SK-N-SH treated with all-trans-retinoic acid at 6 μM for 48 hours (cell line): ENCODE results near the gene SEC23IP.

Experiments
- ARNTL ChIP-seq: fragments of 450-650 bp; formaldehyde crosslinking; IDR thresholded peaks from 2 replicates; pipeline ENCODE4 v1.5.0; 2020; ENCODE audit warnings: low read depth, mild to moderate bottlenecking, moderate library complexity, borderline replicate concordance
- BACH2 ChIP-seq: fragments of 250-450 bp; sonication (Bioruptor Pico); IDR thresholded peaks from 2 replicates; pipeline ENCODE4 v1.9.0; 2021; ENCODE audit warnings: mild to moderate bottlenecking, borderline replicate concordance
- CREB5 ChIP-seq: fragments of 250-450 bp; sonication (Bioruptor Pico); IDR thresholded peaks from 2 replicates; pipeline ENCODE4 v1.5.1; 2020; ENCODE audit warnings: low read depth, mild to moderate bottlenecking, moderate library complexity
- CSDC2 ChIP-seq: fragments of 250-450 bp; sonication (Bioruptor Pico); IDR thresholded peaks from 2 replicates; pipeline ENCODE4 v1.5.0; 2020; ENCODE audit warnings: mild to moderate bottlenecking, moderate library complexity
- ESRRG ChIP-seq: fragments of 250-450 bp; sonication (Bioruptor Pico); IDR thresholded peaks from 2 replicates; pipeline ENCODE4 v1.6.1; 2021; ENCODE audit warnings: mild to moderate bottlenecking
- POU6F1 ChIP-seq: fragments of 250-450 bp; sonication (Bioruptor Pico); IDR thresholded peaks from 2 replicates; pipeline ENCODE4 v1.8.0; 2021; ENCODE audit warnings: low read depth, mild to moderate bottlenecking, moderate library complexity, borderline replicate concordance
- TOX ChIP-seq: fragments of 250-450 bp; sonication (Bioruptor Pico); IDR thresholded peaks from 2 replicates; pipeline ENCODE4 v1.8.0; 2021; ENCODE audit warnings: mild to moderate bottlenecking, moderate library complexity, borderline replicate concordance
- TSHZ2 ChIP-seq: fragments of 250-450 bp; sonication (Bioruptor Pico); IDR thresholded peaks from 2 replicates; pipeline ENCODE4 v1.5.0; 2020; ENCODE audit warnings: mild to moderate bottlenecking, moderate library complexity
- ZFP3 ChIP-seq: fragments of 250-450 bp; sonication (Bioruptor Pico); IDR thresholded peaks from 2 replicates; pipeline ENCODE4 v1.5.0; 2020; ENCODE audit warnings: mild to moderate bottlenecking, moderate library complexity
- ZNF565 ChIP-seq: fragments of 450-650 bp; formaldehyde crosslinking; conservative IDR thresholded peaks from 2 replicates; pipeline ENCODE4 v1.5.0; 2020; ENCODE audit warnings: low read depth, mild to moderate bottlenecking, moderate library complexity
- ZNF70 ChIP-seq: fragments of 450-650 bp; formaldehyde crosslinking; IDR thresholded peaks from 2 replicates; pipeline ENCODE4 v1.5.0; 2020; ENCODE audit warnings: mild to moderate bottlenecking, moderate library complexity
- ZNF8 ChIP-seq: fragments of 450-650 bp; formaldehyde crosslinking; IDR thresholded peaks from 2 replicates; pipeline ENCODE4 v1.5.0; 2020; ENCODE audit warnings: mild to moderate bottlenecking, moderate library complexity

GRCh38 chr10:119872610-119872859, 20.0 kb upstream of the SEC23IP start, which contains the start of gene MCMBP:
- TF ChIP-seq TSHZ2 (CRISPR knock-in tag), result no peak
- no peak for TF ChIP-seq CREB5
- no peak for TF ChIP-seq ZFP3 (CRISPR knock-in tag)
- TF ChIP-seq POU6F1 (CRISPR knock-in tag), result no peak
- TF ChIP-seq ARNTL (CRISPR knock-in tag), result no peak
- TF ChIP-seq ZNF70 (CRISPR knock-in tag), result no peak
- TF ChIP-seq BACH2 (CRISPR knock-in tag), result no peak
- no peak for TF ChIP-seq TOX (CRISPR knock-in tag)
- TF ChIP-seq CSDC2 (CRISPR knock-in tag), result no peak
- no peak for TF ChIP-seq ZNF565 (CRISPR knock-in tag)
- no peak for TF ChIP-seq ZNF8
- no peak for TF ChIP-seq ESRRG
